HG02885 (cell line): ENCODE results near the gene UBE2Z.
"Not testable (repeated sequence)": the region's sequence is repeated elsewhere in the genome, so short reads cannot be mapped to it uniquely, and the experiment has no call there.

Experiments
- ATAC-seq: cut with Tn5 transposase; IDR thresholded peaks from one replicate; pipeline ENCODE4 v1.9.1; 2021; ENCODE audit warnings: mild to moderate bottlenecking; ENCODE audit not compliant: unreplicated experiment, poor library complexity

UBE2Z gene

DNA sequence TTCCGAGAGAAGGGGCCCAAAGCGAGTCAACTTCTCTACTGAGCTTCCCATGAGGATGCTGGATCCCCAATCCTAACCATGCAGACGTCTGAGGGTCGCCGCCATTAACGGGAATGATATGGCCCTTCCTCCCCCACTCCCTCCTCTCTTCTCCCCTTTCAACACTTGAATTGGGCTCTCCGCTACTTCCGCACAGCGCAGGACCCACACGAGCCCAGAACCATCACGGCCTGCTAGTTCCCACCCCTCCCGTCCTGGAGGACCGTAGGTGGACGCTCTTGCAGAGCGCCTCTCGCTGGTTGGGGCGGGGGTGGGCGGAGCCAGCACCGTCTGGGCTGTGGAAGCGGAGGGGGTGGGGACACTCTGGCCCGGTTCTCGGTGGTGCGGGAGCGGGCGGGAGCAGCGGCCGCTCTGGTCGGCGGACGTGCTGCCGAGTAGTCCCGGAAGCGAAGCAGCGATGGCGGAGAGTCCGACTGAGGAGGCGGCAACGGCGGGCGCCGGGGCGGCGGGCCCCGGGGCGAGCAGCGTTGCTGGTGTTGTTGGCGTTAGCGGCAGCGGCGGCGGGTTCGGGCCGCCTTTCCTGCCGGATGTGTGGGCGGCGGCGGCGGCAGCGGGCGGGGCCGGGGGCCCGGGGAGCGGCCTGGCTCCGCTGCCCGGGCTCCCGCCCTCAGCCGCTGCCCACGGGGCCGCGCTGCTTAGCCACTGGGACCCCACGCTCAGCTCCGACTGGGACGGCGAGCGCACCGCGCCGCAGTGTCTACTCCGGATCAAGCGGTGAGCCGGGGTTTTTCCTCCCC lies at the start of gene UBE2Z:
TSS of gene UBE2Z (plus strand) at position 361 of the 797 bp plus-strand sequence. CDS start at position 458, 97 bp downstream.
- peak; percentile 84 for ATAC-seq

GRCh38 chr17:48860034-48860433 lies 48.2 kb upstream of the UBE2Z start:
- no peak for ATAC-seq

DNA sequence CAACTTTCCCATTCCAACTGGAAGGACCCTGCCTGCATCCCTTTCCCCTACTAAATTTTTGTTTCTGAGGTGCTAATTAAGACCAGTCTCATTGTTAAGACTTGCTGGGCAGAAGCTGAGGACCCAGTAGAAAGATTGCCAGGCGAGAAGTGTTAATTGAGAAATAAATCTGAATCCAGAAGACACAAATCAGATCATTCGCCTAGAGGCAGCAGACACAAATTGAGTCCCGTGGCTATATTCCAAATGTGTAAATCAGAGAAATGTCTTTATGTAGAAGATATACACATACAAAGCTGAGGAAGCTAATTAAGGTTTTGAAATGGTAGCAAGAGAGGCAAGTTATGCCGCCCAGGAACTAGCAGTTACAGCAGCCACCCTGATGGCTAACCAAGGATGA lies 47.8 kb upstream of the UBE2Z start:
- no peak for ATAC-seq

- ATAC-seq: no peak
These were observed 39.2 kb upstream of the UBE2Z start for GRCh38 chr17:48868916-48869500.

DNA sequence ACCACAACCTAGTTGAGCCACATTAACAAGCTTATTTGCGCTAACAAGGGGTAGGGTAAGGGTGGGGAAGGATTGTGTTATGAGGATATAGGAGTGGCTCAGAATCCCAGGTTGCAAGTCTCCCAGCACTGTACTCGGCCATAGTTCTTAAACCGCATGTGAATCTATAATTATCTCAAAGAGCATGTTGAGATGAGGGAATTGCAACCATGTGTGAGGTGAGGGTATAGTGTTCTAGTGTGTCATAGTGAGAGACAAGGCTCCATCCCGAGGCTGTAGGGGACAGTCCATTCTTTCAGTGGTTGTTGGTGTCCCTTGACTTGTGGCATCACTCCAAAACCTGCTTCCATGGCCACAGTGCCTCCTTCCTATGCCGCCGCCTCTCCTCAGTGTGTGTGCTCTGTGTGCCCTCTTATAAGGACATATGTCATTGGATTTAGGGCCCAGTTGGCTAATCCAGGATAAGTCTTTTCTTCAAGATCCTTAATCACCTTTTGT lies 38.3 kb upstream of the UBE2Z start:
- no peak for ATAC-seq

- no peak for ATAC-seq
These were observed 37.1 kb upstream of the UBE2Z start for GRCh38 chr17:48871035-48871550.

DNA sequence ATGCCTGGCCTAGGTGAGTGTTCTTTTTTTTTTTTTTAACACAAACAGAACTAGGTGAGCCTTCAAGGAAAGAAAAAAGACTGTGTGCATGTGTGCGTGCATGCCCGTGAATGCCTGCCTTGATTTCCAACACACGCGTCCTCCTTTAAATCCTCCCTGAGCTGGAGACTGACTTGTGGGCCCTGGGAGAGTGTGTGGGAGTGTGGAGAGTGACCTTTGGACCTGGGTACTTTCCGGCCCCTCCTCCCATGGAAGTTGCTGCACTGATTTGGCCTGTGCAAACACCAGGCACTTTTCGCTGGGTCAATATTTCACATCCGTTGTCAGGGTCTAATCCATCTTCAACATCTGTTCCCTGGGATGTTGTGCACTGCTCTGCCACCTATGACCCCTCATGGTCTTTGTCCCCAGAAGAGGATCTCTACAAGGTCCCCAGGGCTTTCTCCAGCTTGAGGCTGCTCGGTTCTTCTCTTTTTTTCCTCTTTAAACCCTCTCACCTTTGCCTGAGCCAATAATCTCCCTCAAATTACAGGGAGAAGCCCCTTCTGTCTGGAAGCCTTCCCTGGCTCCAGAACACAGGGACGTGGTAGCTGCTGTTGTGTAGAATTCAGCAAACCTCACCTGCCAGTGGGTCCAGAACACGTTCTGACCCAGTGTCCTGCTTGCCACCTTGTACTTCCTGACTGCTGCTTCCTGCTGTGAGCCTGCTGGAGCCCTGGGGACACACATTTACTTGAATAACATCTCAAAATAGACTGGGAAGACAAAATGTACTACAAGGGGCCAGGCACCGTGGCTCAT lies 36.5 kb upstream of the UBE2Z start:
- ATAC-seq: no peak

DNA sequence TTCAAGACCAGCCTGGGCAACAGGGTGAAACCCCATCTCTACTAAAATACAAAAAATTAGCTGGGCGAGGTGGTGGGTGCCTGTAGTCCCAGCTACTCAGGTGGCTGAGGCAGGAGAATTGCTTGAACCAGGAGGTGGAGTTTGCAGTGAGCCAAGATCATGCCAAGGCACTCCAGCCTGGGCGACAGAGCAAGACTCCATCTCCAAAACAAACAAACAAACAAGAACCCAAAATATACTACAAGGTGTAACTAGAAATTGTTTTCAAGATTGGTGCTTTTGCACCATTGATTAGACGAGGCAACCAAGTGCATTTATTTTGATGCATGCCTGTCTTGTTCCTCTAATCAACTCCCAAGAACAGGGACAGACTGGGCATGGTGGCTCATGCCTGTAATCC lies 35.8 kb upstream of the UBE2Z start:
- not testable (repeated sequence) for ATAC-seq

DNA sequence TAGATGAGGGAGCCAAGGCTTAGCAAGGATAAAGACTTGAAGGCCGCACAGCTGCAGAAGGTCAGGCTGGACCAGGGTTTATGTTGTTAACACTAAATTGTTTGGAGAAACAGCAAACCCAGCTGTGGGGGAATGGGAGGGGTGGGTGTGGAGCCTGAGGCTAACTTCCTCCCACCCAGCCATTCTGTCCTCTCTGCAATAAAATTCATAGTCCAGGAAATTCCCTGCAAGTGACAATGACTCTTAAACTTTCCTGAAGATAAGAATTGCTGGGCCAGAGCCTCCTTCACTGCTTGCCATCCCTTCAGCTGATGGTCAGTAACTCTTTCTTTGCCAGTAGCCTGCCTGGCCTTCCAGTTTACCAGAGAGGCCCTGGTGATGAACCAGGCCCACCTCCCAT lies 35.0 kb upstream of the UBE2Z start:
- no peak for ATAC-seq

DNA sequence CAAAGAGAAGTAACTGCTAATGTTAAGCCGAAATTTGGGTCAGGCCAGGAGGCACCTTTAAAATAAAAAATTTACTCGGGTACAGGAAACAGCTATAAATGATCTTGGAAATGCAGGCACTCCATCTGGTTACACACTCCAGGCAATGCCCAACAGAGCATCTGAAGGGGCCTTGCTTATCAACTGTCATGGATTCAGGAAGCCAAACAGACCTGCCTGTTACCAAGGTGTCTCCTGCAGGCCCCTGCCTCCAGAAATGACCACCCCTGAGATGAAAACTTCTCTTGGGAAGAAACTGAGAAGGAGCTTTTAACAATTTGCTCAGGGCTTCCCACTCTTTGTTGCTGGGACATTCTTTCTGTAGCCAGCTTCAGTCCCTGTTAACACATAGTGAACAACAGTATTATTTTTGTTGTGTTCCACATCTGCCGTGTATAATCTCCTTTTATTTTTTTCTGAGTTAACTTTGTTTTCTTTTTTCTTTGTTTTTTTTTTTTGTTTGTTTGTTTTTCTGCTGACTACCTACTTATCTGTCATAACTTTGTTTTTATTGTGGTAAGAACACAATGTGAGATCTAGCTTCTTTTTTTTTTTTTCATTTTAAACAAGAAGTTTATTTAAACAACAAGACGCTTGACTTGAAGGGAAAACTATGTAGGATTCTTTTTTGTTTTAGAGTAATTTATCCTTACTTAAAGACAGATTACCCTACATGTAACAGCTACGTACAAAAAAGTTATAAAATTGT lies 34.3 kb upstream of the UBE2Z start:
- ATAC-seq: no peak

DNA sequence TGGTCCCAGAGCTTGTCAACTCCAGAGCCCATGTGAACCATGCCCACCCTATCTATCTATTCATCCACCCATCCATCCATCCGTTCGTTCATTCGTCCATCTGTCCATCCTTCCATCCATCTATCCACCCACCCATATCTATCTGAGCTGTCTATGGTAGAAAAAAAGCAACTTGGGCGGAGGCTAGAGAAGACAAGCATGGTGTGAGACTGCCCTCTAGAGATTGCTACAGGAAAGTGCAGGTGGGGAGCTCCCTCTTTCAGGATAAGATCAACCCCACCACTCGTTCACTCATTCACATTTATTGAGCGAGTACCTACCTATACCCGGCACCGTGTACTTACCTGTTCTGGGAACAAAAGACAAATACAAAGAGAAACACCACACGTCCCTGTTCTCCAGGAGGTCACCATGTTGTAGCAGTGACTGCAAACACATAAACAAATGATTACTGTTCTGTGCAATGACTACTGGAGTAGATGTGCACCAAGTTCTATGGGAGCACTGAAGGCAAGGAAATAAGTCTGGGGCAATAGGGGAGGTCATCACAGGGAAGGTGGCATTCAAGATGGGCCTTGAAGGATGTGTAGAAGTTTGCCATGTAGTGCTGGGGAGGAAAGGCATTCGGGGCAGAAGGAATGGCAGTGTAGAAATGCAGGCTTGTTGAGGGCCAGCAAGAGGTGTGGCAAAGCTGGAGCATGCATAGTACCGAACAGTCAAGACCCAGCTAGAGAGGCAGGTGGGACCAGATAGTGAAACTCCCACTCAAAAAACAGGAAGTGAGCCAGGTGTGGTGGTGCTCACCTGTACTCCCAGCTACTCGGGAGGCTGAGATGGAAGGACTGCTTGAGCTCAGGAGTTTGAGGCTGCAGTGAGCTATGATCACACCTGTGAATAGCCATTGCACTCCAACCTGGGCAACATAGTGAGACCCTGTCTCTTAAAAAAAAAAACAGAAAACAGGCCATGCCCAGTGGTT lies 29.0 kb upstream of the UBE2Z start:
- no peak for ATAC-seq

GRCh38 chr17:48882272-48882671 lies 25.9 kb upstream of the UBE2Z start:
- no peak for ATAC-seq

- no peak for ATAC-seq
These were observed 25.0 kb upstream of the UBE2Z start for GRCh38 chr17:48883171-48883570.

DNA sequence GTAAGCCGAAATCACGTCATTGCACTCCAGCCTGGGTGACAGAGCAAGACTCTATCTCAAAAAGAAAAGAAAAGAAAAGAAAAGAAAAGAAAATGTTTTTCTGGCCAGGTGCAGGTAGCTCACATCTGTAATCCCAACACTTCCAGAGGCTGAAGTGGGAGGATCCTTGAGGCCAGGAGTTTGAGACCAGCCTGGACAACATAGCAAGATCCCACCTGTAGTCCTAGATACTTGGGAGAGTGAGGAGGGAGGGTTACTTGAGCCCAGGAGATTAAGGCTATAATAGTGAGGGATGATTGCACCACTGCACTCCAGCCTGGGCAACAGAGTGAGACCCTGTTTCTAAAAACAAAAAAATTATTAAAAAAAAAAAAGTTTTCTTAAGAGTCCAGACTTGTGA lies 18.1 kb upstream of the UBE2Z start:
- no peak for ATAC-seq

GRCh38 chr17:48892940-48893645 lies 15.1 kb upstream of the UBE2Z start:
- ATAC-seq: no peak

GRCh38 chr17:48893646-48894508 lies 14.3 kb upstream of the UBE2Z start:
- no peak for ATAC-seq

GRCh38 chr17:48894886-48895285 lies 13.3 kb upstream of the UBE2Z start:
- no peak for ATAC-seq
